HG02588 (cell line): ENCODE results near the gene SLC1A3.

Experiments used
- ATAC-seq: cut with Tn5 transposase; IDR thresholded peaks from one replicate; pipeline ENCODE4 v1.9.1; 2021; ENCODE audit warnings: mild to moderate bottlenecking, moderate library complexity; ENCODE audit not compliant: unreplicated experiment

The SLC1A3 gene

DNA sequence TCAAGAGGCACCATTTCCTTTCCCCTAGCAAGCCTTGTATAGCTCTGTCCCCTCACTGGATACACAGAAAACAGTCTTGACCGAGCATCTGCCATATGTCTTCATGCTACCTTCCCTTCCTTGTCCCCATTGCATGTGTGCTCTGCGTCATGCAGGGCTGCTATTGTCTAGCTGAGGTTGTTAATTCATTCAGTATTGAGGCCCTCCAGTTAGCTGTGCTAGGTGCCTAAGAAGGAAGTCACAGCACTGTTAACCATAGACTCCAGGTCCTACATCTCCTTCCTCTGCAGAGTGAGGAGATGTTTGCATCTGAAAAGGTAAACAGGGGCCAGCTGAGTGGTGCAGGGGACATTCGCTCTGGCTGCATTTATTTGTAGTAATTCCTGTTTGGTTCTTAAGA lies 48.2 kb downstream of the SLC1A3 start:
- ATAC-seq: no peak

DNA sequence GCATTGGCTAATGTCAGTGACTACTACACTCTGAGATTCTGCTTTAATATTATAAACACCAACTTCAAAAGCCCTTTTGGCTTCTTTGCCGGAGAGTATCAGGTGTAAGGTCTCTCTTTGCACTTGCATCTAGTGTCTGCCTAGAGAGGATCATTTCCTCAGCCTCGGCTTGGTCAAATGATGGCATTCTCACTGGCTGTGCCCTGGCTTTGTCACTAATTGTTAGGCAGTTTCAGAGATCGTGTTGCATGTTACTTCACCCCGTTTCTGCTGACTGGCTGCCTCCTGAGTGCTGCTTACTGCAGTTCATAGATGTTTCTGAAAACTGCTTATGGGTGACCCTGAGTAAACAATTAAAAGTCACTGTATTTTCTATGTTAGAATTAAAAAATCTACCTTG lies 48.8 kb downstream of the SLC1A3 start:
- ATAC-seq: no peak

DNA sequence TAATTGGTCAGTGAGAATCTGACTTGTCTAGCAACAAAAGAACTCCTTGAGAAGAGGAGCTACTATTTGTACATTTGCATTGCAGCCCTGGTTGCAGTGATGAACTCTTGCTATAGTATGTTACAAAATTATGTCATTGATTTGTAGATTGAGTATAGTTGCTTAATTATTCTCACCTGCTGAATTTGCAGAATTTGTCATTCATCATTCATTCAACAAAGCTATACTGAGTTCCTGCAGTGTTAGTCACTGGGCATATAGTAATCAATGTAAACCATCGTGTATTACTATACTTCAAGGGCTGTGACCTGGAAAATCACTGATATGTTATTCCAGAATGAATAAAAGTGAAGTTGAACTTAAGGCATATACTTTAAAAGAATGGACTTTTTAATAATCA lies 50.1 kb downstream of the SLC1A3 start:
- no peak for ATAC-seq

DNA sequence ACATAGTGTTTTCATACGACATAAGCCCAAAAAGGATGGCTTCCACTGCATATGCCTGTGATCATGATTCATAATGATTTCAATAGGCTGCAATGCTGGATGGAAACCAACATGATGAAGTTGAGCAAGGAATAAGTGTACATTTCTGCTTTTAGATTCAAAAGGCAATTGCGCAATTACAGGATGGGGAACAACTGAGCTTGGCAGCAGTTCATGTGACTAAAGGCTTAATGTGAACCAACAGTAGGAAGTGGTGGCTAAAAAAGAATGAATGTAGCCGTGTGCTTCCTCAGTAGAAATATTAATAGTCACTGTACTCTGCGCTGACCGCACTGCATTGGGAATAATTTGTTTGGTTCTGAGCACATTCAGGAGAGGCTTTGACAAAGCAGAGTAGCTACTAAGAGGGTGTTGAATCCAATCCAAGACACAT lies 51.2 kb downstream of the SLC1A3 start:
- no peak for ATAC-seq

DNA sequence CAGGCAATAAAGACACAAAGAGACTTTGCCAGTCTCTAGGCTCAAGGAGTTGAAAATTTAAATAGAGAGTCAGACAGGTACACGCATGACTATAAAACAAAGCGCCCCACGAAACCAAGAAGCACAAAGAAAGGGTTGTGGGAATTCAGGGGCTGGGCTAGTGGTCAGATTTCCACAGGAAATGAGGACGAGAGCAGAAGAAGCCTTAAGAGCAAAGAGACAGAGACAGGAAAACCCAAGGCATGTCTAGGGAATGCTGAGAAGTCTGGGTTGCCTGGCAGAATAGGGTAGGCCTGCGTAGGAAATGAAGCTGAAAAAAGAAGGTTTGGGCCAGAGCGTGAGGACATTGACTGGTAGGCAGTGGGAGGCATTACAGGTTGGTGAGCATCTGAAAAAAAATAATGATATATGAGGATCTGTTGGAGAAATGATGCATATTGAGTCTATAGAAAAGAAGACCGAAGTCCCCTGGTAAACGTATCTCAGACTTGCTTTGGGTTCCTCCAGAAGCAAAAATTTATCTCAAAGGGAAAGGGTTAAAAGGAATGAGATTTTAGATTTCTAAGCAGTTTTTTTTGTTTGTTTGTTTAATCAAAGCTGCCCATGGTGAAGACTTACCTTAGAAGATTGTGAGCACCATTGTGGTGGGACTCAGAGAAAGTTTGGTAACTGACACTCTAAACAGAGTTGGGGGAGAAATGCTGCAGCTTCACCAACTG lies 51.8 kb downstream of the SLC1A3 start:
- ATAC-seq: no peak

DNA sequence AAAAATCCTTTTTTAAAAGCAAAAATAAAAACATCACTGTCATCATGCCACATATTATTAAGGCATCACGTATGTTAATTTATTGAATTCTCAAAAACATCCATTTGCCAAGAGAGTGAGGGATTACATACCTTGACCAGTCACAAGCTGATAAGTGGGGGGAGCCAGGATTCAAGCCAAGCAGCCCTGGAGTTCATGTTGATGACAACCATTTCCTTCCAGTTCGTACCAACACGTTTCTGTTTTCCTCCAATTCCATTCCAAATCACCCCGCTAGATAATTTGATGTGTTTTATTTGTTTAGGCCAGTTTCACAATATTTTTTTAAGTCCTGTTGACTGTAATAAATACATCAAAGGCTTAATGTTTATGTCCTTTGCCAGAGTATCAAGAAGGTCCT lies 53.0 kb downstream of the SLC1A3 start:
- no peak for ATAC-seq

DNA sequence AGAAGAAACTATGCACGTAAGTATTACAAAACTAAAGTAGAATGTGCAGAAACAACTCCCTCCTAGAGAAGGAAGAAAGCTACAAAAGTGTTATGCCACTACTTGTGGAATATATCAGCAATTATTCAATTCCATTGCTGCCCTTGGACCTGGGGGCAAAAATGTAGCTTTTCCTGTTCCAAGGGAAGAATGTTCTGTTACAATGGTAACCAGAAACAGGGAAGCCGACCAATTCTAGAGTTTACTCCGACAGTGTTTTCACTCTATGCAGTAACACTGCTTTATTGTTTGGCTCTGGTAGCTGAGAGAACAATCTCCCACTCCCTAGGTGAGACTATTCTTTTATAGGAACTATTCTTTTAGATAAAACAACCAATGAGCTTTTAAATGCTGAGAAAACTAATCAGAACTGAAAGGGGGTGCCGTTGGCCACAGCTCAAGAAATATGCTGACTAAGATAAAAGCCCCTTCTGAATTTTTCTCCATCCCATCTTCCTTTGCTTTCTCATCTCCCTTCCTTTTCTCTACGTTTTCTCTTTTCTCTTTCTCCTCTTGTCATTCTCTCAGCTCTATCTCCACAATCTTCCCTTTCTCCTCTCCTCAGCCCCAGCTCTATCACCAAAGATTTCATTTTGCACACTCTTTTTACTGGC lies 54.1 kb downstream of the SLC1A3 start:
- no peak for ATAC-seq

DNA sequence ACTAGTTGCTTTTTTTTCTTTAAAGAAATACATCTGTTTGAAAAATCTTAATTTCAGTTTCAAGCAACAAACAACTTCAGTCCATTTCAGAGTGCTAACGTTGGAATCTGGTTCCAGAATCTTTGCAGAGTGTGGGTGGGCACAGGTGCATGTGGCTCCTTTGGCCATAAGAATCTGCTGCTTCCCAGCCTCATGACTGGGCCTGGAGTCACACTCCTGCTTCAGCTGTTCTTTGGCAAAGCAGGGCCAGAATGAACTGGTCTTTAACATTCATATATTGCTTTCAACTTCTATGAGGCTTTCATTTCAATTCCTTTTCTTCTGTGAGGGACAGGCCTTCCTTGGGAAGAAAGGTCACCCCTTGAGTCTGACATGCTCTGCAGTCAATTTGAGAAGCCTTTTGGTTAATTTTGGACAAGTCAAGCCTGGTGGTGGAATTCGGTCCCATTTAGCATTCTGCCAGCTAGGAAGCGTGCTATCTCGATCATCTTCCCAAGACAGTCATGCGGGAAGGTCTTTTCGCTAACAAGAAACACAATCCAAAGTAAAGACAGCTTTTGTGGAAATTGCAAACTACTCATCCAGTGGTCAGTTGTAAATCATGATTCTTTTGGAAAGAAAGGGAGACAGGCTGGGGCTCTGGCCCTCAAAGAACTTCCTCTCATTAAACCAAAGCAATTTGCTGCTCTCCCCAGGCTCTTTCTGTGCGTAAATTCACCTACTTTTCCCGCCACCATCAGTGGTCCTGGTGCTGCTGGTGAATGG lies 55.2 kb downstream of the SLC1A3 start:
- ATAC-seq: no peak

DNA sequence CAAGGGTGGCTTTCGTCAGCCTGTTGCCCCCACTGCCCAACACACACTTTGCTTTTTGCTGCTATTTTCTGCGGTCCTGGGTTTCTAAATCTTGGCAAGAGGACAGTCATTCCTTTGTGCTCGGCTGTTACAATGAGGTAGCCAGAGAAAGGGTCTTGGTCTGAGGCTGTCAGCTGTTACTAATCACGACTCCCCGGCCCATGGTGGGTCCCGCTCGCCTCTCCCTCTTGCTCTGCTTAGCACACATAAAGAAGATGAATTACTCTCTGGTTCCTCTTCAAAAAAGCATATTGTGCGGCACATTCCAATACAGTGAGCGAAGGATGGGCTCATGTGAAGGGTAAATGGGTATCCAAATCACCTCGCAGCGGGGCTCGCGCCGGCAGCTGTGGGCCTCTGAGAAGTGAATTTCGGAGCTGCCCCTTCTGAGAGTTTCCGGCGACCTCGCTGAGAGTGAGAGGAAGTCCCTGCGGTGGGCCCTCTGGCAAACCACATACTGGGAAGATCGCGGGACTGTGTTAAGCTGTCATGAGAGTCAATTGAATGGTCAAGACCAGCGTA lies 56.0 kb downstream of the SLC1A3 start:
- no peak for ATAC-seq

DNA sequence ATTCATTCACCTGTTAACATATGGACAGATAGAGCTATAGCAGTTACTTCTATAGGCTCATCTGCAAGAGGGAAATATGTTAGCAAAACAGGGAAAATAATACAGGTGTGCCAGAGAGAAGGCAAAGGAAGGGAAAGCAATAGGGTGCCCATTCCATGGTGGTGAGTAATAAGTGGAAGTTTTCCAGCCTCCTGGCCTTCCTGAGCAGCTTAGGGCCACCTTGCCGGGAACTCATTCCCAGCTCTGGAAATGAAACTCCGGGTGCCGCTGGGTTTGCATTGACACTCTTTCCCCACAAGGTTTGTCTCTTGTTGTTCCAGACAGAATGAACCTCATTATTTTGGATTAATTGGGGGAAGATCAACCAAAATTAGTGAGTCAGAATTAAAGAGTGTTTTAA lies 58.4 kb downstream of the SLC1A3 start:
- no peak for ATAC-seq

DNA sequence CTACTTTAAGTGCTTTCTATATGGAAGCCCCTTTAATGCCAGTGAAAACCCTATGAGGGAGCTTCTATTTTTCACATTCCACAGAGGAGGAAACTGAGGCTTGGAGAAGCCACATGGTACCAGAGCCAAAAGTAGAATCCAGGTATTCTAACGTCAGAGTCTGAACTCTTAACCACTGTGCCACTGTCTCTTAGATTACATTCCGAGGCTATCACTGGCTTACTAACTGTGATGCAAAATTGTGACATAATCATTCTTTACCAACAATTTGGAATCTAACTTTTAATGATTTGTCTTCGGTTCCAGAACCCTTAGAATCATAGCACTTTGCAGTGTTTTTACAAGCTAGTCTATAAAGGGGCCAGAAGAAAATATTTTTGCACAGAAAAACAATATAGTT lies 59.2 kb downstream of the SLC1A3 start:
- no peak for ATAC-seq

DNA sequence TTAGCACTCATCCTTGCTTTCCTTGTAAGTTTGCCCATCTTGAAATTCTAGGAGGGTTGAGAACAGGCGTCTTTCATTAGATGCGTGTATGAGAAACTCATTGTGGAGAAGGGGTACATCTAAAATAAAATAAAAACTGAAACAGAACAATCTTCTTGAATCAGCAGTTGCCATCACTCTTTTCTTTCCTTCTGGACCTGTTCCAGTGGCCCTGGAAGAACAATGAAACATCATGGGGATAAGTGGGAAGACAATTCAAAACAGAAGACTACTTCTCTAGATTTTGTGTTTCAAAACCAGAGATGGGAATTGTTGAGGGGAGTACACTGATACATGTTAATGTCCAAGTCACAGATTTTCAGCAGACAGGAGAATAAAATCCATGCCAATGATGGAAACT lies 59.9 kb downstream of the SLC1A3 start:
- no peak for ATAC-seq

DNA sequence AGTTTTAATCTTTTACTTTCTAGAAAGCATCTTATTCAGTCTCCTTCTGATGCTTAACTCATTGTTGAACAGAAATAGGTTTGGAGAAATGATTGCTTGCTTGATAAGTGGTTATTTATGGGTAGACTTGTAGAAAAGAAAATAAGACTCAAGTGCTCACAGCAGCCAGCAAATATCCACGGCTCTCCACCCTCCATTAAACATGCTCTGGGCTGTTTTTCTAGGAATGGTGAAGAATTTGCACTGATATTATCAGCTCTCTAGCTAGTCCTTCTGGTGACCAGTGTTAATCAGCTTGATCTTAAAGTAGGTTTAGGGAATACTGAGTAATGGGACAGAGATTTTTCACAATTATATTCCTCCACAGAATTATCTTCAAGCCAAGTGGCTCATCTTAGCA lies 60.6 kb downstream of the SLC1A3 start:
- ATAC-seq: no peak

DNA sequence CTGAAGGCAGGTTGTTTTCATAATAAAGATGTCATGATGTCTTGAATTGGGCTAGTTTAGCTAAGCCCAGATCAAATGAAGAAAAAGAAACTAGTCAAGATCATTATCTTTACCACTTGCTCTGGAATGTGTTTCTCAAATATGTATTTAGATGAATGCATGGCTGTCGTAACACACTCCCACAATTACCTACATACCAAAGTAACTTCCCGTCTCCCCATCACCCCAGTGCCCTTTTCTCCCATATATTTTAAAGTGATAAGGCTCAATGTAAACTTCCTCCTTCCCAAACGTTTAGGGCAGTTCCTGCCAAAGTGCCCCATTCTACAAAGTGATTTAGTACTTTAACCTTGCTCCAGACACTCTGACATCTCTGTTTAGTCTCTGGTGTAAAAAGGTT lies 61.4 kb downstream of the SLC1A3 start:
- ATAC-seq: no peak

DNA sequence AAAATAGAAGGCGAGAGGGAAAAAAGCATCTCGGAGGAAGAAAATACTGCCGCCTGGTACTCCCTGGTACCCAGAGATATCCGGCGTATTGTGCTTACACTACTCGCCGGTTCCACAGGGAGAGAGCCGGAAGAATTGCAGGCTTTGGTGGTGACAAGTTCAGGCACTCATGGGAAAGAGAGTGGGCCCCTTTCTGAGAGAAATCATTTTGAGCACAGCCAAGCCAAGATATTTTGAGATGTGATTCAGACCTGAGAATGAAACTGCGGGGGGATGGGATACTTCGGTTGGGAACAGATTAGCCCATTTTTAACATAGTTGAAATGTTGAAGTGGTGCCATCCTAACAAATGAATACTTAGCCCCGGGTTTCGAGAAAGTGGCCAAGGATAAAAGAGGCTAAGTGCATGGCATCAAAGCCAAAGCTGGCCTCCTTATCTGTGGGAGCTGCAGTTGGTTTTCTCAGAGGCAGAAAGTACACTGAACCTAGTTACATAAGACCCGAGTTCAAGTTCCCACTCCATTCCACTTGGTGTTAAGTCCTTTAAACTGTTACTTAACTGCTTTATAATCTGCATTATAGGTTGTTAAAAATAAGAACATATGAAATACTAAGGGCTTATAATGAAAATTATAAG lies 62.7 kb downstream of the SLC1A3 start:
- no peak for ATAC-seq

DNA sequence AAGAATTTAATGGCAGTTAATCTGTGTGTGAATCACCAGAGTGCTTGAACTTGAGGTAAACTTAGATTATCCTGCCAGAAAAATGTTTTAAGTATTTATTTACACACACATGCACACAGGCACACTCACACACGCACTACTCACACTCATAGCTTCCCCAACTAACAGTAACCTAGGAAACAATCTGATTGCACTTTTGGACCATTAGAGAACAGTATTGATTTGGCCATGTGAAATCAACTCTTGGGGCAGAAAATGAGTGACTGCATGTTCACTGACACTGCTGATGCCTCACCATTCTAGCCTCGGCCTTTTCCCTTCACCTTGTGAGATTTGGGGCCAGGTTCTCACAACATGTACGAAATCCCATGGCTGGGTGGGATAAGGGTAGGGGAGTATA lies 64.1 kb downstream of the SLC1A3 start:
- ATAC-seq: no peak

DNA sequence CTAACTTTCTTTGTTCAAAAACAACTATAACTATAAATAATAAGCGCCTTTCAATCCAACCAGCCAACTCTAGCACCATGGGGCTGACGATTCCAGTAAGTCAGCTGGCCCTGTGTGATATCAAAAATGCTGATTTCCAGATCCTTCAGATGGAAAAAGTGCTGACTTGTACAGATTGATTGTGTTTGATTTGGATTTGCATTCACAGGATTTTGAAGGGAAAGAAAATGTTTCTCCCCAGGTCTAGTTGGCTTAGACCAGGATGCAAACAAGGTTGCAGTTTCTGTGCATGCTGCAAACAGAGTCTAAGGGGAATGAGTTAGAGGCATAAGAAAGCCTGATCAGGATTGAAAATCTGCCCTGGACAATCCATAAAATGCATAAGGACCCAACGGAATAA lies 68.9 kb downstream of the SLC1A3 start:
- no peak for ATAC-seq

DNA sequence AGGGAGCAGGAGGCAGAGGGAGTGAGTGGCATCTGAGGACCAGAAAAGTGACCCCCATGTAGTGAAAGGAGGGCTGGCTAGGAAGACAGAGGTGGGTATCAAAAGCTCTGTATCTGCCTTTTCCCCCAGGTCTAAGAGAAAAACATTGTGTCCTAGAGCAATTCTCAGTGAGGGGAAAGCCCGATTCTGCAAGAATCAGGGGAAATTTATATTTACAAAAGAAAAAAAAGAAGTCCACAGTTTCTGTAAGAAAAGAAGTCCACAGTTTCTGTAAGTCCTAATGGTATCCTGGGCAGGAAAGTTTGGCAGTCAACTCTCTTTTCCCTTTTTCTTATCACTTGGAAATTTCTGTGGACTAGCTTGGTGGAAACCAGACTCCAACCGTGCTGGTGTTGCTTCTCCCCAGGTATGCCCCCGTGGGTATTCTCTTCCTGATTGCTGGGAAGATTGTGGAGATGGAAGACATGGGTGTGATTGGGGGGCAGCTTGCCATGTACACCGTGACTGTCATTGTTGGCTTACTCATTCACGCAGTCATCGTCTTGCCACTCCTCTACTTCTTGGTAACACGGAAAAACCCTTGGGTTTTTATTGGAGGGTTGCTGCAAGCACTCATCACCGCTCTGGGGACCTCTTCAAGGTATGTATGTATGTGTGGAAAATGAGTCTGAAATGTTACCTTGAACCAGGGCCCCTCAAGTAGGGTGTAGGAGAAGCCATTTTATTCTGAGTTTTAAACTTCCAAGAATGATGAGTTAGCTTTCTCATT lies 73.0 kb downstream of the SLC1A3 start:
- no peak for ATAC-seq

DNA sequence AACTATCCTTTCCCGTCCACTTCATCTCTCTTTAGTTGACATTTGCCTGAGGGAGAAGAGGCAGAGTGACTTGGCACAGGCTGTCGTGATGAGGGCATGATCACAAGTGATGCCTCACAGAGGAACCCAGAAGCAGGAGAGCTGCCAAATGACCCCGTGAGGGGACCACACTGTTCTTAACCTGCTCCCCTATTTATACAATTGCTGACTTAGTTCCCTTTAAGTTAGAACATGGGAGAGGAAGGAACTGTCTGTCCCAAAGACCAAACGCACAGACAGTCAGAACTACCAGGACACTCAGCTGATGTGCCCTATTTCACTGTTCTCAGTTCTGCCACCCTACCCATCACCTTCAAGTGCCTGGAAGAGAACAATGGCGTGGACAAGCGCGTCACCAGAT lies 73.7 kb downstream of the SLC1A3 start:
- no peak for ATAC-seq

DNA sequence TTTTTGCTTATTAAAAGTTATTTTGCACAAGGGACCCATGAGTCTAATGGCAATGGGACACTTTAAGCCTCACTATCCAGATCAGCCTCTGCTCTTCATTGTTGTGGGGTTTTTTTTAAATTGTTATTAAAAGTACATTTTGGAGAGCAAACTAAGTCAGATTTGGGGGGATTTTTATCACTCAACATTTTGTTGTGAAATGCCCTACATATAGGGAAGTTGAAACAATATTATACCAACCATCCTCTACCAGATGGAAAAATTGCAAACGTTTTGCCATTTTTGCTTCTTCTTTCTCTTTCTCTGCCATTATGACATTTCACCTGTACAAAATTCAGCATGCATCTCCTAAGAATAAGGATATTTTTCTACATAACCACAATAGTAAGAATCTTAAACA lies 75.3 kb downstream of the SLC1A3 start:
- no peak for ATAC-seq

DNA sequence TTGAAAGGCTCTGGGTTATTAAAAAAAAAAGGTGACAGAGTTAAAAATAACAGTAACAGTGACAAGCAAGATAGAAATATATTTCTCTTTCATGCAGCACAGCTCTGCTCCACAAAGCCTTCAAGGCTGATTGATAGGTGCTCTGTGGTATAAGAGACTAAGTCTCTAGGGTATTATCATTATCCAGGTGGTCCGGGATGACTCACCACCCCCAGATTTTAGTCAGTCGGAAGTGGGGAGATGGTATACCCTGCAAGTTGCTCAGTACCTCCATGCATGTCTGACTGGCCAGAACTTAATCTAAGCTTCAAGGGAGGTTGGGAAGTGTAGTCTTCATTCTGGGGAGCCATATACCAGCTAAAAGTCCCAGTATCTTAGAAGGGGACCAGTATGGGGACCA lies 76.1 kb downstream of the SLC1A3 start:
- no peak for ATAC-seq
